Suprapubic skin (tissue), 4 donors: ENCODE measurements around the gene ANKRD13A.

Source experiments
- CTCF ChIP-seq, 2 donors: fragments of 200-600 bp in 1 of 2; fragments of 450-650 bp in 1 of 2; sonication (generic) in 1 of 2; IDR thresholded peaks; one replicate each; pipeline ENCODE4 v1.5.1; 2016 to 2019; ENCODE audit warnings: antibody characterized with exemption in 2 of 2, mild to moderate bottlenecking in 1 of 2, moderate library complexity in 1 of 2
- EP300 ChIP-seq: sonication (generic); formaldehyde crosslinking; IDR thresholded peaks from one replicate; pipeline ENCODE4 v1.6.1; 2017; ENCODE audit warnings: antibody characterized with exemption
- POLR2A ChIP-seq, 2 donors: fragments of 450-650 bp; IDR thresholded peaks; one replicate each; pipeline ENCODE4 v1.6.1; 2017; ENCODE audit warnings: antibody characterized with exemption in 2 of 2, mild to moderate bottlenecking in 2 of 2, moderate library complexity in 2 of 2
- POLR2AphosphoS5 ChIP-seq, 3 donors: sonication (generic); formaldehyde crosslinking; IDR thresholded peaks; one replicate each; pipeline ENCODE4 v1.6.1; 2017; ENCODE audit warnings: antibody characterized with exemption in 3 of 3

- no peak for TF ChIP-seq CTCF (IDR thresholded peaks at IDR 0.05)
- TF ChIP-seq POLR2A (IDR thresholded peaks at IDR 0.05) = no peak
- no peak for TF ChIP-seq POLR2AphosphoS5 (IDR thresholded peaks at IDR 0.05)
- TF ChIP-seq EP300 = no peak
These were observed 9.8 kb upstream of the ANKRD13A start for GRCh38 chr12:109989380-109989779.
